Mesenchymal stem cell (in vitro differentiated cells and primary cell): ENCODE results near the gene SCN3A.

Source experiments
- DNase-seq: peaks from one replicate; pipeline ENCODE4 v3.0.0-alpha.2; 2013
- H2AFZ ChIP-seq: one replicate; pipeline ENCODE4 v1.6.1; 2013; ENCODE audit warnings: low read depth, mild to moderate bottlenecking, control low read depth, inconsistent platforms, low read length, moderate library complexity
- H2AK5ac ChIP-seq: 2 replicates; pipeline ENCODE4 v1.6.1; 2013; ENCODE audit warnings: low read length, moderate library complexity, mild to moderate bottlenecking, inconsistent platforms; ENCODE audit not compliant: severe bottlenecking
- H2BK120ac ChIP-seq: one replicate; pipeline ENCODE4 v1.6.1; 2013; ENCODE audit warnings: low read depth, mild to moderate bottlenecking, inconsistent platforms, low read length, moderate library complexity
- H2BK12ac ChIP-seq, 2 experiments: one replicate each; pipeline ENCODE4 v1.6.1; 2013; ENCODE audit warnings: inconsistent platforms in 2 of 2, low read length in 2 of 2, mild to moderate bottlenecking in 2 of 2, moderate library complexity in 2 of 2, control low read depth in 1 of 2
- H2BK15ac ChIP-seq: one replicate; pipeline ENCODE4 v1.6.1; 2013; ENCODE audit warnings: mild to moderate bottlenecking, low read depth, inconsistent platforms; ENCODE audit not compliant: poor library complexity, severe bottlenecking
- H2BK5ac ChIP-seq: 2 replicates; pipeline ENCODE4 v1.6.1; 2013; ENCODE audit warnings: low read depth, mild to moderate bottlenecking, low read length, control low read depth, inconsistent platforms; ENCODE audit not compliant: poor library complexity, severe bottlenecking
- H3K14ac ChIP-seq, 2 experiments: one replicate each; pipeline ENCODE4 v1.6.1; 2013; ENCODE audit warnings: inconsistent platforms in 2 of 2, low read length in 2 of 2, control low read depth in 1 of 2, mild to moderate bottlenecking in 1 of 2, moderate library complexity in 1 of 2
- H3K18ac ChIP-seq, 2 experiments: one replicate each; pipeline ENCODE4 v1.6.1; 2013; ENCODE audit warnings: inconsistent platforms in 2 of 2, low read length in 2 of 2, control low read depth in 1 of 2, low read depth in 1 of 2, mild to moderate bottlenecking in 1 of 2
- H3K23ac ChIP-seq, 2 experiments: one replicate each; pipeline ENCODE4 v1.6.1; 2013; ENCODE audit warnings: inconsistent platforms in 2 of 2, low read length in 2 of 2, mild to moderate bottlenecking in 2 of 2, moderate library complexity in 2 of 2, control low read depth in 1 of 2
- H3K27ac ChIP-seq: 2 replicates; pipeline ENCODE4 v1.5.1; 2013; ENCODE audit warnings: mild to moderate bottlenecking, moderate library complexity, low read length, control low read depth, inconsistent platforms; ENCODE audit not compliant: poor library complexity, severe bottlenecking
- H3K27me3 ChIP-seq, 2 experiments: 2 replicates each; pipeline versions ENCODE4 v1.6.1 to v1.7.0; 2013; ENCODE audit warnings: low read length in 2 of 2, mild to moderate bottlenecking in 2 of 2, moderate library complexity in 2 of 2, control low read depth in 1 of 2, inconsistent platforms in 1 of 2; ENCODE audit not compliant: control insufficient read depth in 1 of 2, insufficient read depth in 1 of 2
- H3K36me3 ChIP-seq, 2 experiments: 2 replicates each; pipeline versions ENCODE4 v1.6.1 to v1.7.0; 2013; ENCODE audit warnings: low read length in 2 of 2, control low read depth in 1 of 2, inconsistent platforms in 1 of 2, low read depth in 1 of 2, mild to moderate bottlenecking in 1 of 2; ENCODE audit not compliant: insufficient read depth in 2 of 2, control insufficient read depth in 1 of 2
- H3K4ac ChIP-seq, 2 experiments: one replicate each; pipeline ENCODE4 v1.6.1; 2013; ENCODE audit warnings: inconsistent platforms in 2 of 2, low read length in 2 of 2, mild to moderate bottlenecking in 2 of 2, moderate library complexity in 2 of 2, control low read depth in 1 of 2, low read depth in 1 of 2
- H3K4me1 ChIP-seq: 2 replicates; pipeline ENCODE4 v1.6.1; 2013; ENCODE audit warnings: low read depth, low read length, control low read depth; ENCODE audit not compliant: control insufficient read depth, insufficient read depth
- H3K4me2 ChIP-seq: 2 replicates; pipeline ENCODE4 v1.6.1; 2013; ENCODE audit warnings: low read length, mild to moderate bottlenecking, inconsistent platforms; ENCODE audit not compliant: poor library complexity, severe bottlenecking
- H3K4me3 ChIP-seq, 2 experiments: 2 replicates each; pipeline versions ENCODE4 v1.5.1 to v1.7.0; 2013; ENCODE audit warnings: low read length in 2 of 2, mild to moderate bottlenecking in 2 of 2, control low read depth in 1 of 2, low read depth in 1 of 2; ENCODE audit not compliant: insufficient read depth in 1 of 2
- H3K79me1 ChIP-seq: replicated peaks from 2 replicates; pipeline ENCODE4 v1.6.1; 2013; ENCODE audit warnings: mild to moderate bottlenecking, control low read depth, low read length, inconsistent platforms; ENCODE audit not compliant: poor library complexity, severe bottlenecking
- H3K9ac ChIP-seq: 2 replicates; pipeline ENCODE4 v1.7.0; 2013; ENCODE audit warnings: mild to moderate bottlenecking, low read length, moderate library complexity
- H3K9me3 ChIP-seq: 2 replicates; pipeline ENCODE4 v1.7.0; 2013; ENCODE audit warnings: mild to moderate bottlenecking, low read length; ENCODE audit not compliant: control insufficient read depth
- H4K8ac ChIP-seq: one replicate; pipeline ENCODE4 v1.6.1; 2013; ENCODE audit warnings: inconsistent platforms, mild to moderate bottlenecking, low read length, moderate library complexity
- H4K91ac ChIP-seq: one replicate; pipeline ENCODE4 v1.6.1; 2013; ENCODE audit warnings: mild to moderate bottlenecking, low read length, inconsistent platforms
- WGBS: methylation state at CpG from one replicate; pipeline ENCODE4 v1.1.7; 2013; ENCODE audit warnings: mixed read lengths; 5-methylcytosine and 5-hydroxymethylcytosine counted together

The SCN3A gene

GRCh38 chr2:165081276-165081675 is 122.6 kb downstream of the SCN3A start:
- Histone ChIP-seq H3K14ac (no peak overlapping the region), H3K4me3 (no peak overlapping the region), H3K79me1 (no peaks in the 10 kb centered on the region), H2BK15ac (no peak overlapping the region), H4K91ac (no peak overlapping the region), H2AFZ (no peak overlapping the region), H3K27me3 (no peaks in the 10 kb centered on the region), H3K9me3 (peaks cover 14% of the 10 kb centered on the region), H3K9ac (no peak overlapping the region), H3K23ac (no peak overlapping the region), H3K36me3 (no peaks in the 10 kb centered on the region), H4K8ac (no peak overlapping the region), H3K4me1 (no peaks in the 10 kb centered on the region), H2BK120ac (no peak overlapping the region), H3K4me2 (no peak overlapping the region), H2AK5ac (no peak overlapping the region), H3K18ac (no peak overlapping the region), H3K27ac (no peak overlapping the region), H2BK12ac (no peak overlapping the region), H2BK5ac (no peak overlapping the region), H3K4ac (no peak overlapping the region)
- DNase-seq, result no peak

DNA sequence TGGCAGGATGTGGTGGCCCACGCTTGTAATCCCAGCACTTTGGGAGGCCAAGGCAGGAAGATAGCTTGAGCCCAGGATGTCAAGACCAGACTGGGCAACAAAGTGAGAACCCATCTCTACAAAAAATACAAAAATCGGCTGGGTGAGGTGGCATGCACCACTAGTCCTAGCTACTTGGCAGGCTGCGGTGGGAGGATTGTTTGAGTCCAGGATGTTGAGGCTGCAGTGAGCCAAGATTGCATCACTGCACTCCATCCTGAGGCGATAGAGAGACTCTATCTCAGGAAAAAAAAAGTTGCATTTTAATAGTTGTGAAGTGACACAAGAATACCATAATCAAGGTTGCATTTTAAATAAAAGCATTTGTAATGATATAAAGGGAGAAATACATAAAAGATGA is 124.4 kb downstream of the SCN3A start:
- Histone ChIP-seq H3K18ac (no peak overlapping the region), H3K4me3 (no peak overlapping the region), H3K4me2 (no peak overlapping the region), H2BK5ac (no peak overlapping the region), H3K9me3 (peaks cover 25% of the 10 kb centered on the region), H4K8ac (no peak overlapping the region), H2BK120ac (no peak overlapping the region), H3K4ac (no peak overlapping the region), H2BK15ac (no peak overlapping the region), H4K91ac (no peak overlapping the region), H3K36me3 (no peaks in the 10 kb centered on the region), H3K4me1 (peaks cover 2% of the 10 kb centered on the region), H3K27ac (no peak overlapping the region), H3K9ac (no peak overlapping the region), H2BK12ac (no peak overlapping the region), H2AFZ (no peak overlapping the region), H3K23ac (no peak overlapping the region), H3K14ac (no peak overlapping the region), H2AK5ac (no peak overlapping the region), H3K27me3 (no peaks in the 10 kb centered on the region), H3K79me1 (no peaks in the 10 kb centered on the region)
- WGBS, result 89% methylated on average over 3 of the region's 4 CpGs
- no peak for DNase-seq

- Histone ChIP-seq H3K14ac (no peak overlapping the region), H3K4me1 (peaks cover 2% of the 10 kb centered on the region), H3K27me3 (no peaks in the 10 kb centered on the region), H3K36me3 (no peaks in the 10 kb centered on the region), H3K9ac (no peak overlapping the region), H4K91ac (no peak overlapping the region), H3K79me1 (no peaks in the 10 kb centered on the region), H3K4ac (no peak overlapping the region), H4K8ac (no peak overlapping the region), H2BK120ac (no peak overlapping the region), H2AFZ (no peak overlapping the region), H3K23ac (no peak overlapping the region), H3K9me3 (peaks cover 27% of the 10 kb centered on the region), H2BK12ac (no peak overlapping the region), H3K4me2 (no peak overlapping the region), H2BK15ac (no peak overlapping the region), H3K18ac (no peak overlapping the region), H2AK5ac (no peak overlapping the region), H2BK5ac (no peak overlapping the region), H3K4me3 (no peak overlapping the region), H3K27ac (no peak overlapping the region)
- DNase-seq, result no peak
These were observed 124.9 kb downstream of the SCN3A start for GRCh38 chr2:165078913-165079312.

DNA sequence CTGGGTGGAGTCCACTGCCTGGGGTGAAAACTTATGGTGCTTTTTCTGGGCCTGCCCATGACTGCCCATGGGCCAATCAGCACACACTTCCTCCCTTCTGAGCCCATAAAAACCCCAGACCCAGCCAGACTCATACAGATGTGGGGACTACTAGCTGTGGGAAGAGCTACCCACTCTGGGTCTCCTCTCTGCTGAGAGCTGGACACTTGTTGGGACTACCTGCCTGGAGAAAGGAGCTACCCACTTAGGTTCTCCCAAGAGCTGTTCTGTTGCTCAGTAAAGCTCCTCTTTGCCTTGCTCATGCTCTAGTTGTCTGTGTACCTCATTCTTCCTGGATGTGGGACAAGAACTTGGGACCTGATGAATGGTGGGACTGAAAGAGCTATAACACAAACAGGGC is 129.0 kb downstream of the SCN3A start:
- Histone ChIP-seq H3K23ac (no peak overlapping the region), H3K36me3 (no peaks in the 10 kb centered on the region), H2AK5ac (no peak overlapping the region), H3K9me3 (peaks cover 12% of the 10 kb centered on the region), H3K4ac (no peak overlapping the region), H2BK15ac (peak overlapping the region; percentile 52), H4K91ac (no peak overlapping the region), H2AFZ (no peak overlapping the region), H4K8ac (no peak overlapping the region), H2BK5ac (no peak overlapping the region), H3K4me2 (no peak overlapping the region), H2BK12ac (peak overlapping the region in 1 of 2 experiments; percentile 37), H3K27me3 (no peaks in the 10 kb centered on the region), H3K79me1 (no peaks in the 10 kb centered on the region), H3K4me3 (no peak overlapping the region), H3K14ac (no peak overlapping the region), H3K27ac (no peak overlapping the region), H3K4me1 (peaks cover 2% of the 10 kb centered on the region), H3K9ac (no peak overlapping the region), H3K18ac (peak overlapping the region in 1 of 2 experiments; percentile 34), H2BK120ac (no peak overlapping the region)
- DNase-seq, result no peak
